Panc1 (cell line): ENCODE measurements around the gene MRPS12. TPM values are rescaled to one million over a fixed set of nuclear protein-coding genes. Genes with fewer than 3 reads are reported as not detected.

ENCODE experiments used
- ATAC-seq: fragments of 200-7000 bp; cut with Tn5 transposase; 2 replicates; pipeline ENCODE4 v1.9.1; 2020; ENCODE audit warnings: mild to moderate bottlenecking, moderate library complexity
- BruUV-seq: library from RNA; stranded (reverse); fragments of 400-500 nt; replicated peaks from 2 replicates; lab custom pipeline; 2021; lab: Mats Ljungman, UMichigan
- CTCF ChIA-PET: fragments of 300-600 bp; sonication (Branson Sonifier 250); formaldehyde crosslinking; loops from one replicate; lab custom pipeline; 2022; ENCODE audit warnings: antibody characterized with exemption; lab: Charles Lee
- POLR2A ChIA-PET: fragments of 300-600 bp; sonication (Branson Sonifier 250); formaldehyde crosslinking; loops from one replicate; lab custom pipeline; 2022; ENCODE audit warnings: antibody characterized with exemption; lab: Charles Lee
- DNase-seq: peaks from one replicate; pipeline ENCODE4 v3.0.0-alpha.2; 2010; ENCODE audit warnings: low read depth, low spot score
- H3K27ac ChIP-seq: 2 replicates; pipeline ENCODE4 v1.5.1; 2011; ENCODE audit warnings: mild to moderate bottlenecking, low read length, inconsistent platforms
- H3K27me3 ChIP-seq: fragments of 200-500 bp; sonication (Bioruptor generic); 2 replicates; pipeline ENCODE4 v1.6.0; 2014; ENCODE audit warnings: low read length, inconsistent platforms; ENCODE audit not compliant: control insufficient read depth, insufficient read depth
- H3K36me3 ChIP-seq: fragments of 200-500 bp; sonication (Bioruptor generic); 2 replicates; pipeline ENCODE4 v1.5.1; 2014; ENCODE audit warnings: inconsistent platforms, mild to moderate bottlenecking, low read length, moderate library complexity; ENCODE audit not compliant: control insufficient read depth, insufficient read depth
- H3K4me1 ChIP-seq: 2 replicates; pipeline ENCODE4 v1.5.1; 2011; ENCODE audit warnings: inconsistent platforms, mild to moderate bottlenecking, low read length, moderate library complexity; ENCODE audit not compliant: control insufficient read depth, insufficient read depth
- H3K4me3 ChIP-seq, 2 experiments: 2 replicates each; pipeline ENCODE4 v1.5.1; 2011 to 2012; ENCODE audit warnings: low read depth in 2 of 2, low read length in 2 of 2, mild to moderate bottlenecking in 2 of 2, inconsistent platforms in 1 of 2, moderate library complexity in 1 of 2
- H3K9me3 ChIP-seq: fragments of 200-500 bp; sonication (Bioruptor generic); 2 replicates; pipeline ENCODE4 v1.5.1; 2014; ENCODE audit warnings: low read depth, mild to moderate bottlenecking, inconsistent platforms, low read length, moderate library complexity; ENCODE audit not compliant: control insufficient read depth, insufficient read depth
- POLR2AphosphoS5 ChIP-seq: IDR thresholded peaks from 2 replicates; pipeline ENCODE4 v1.6.1; 2012; ENCODE audit warnings: mild to moderate bottlenecking, low read depth, low read length, moderate library complexity
- SIN3A ChIP-seq: IDR thresholded peaks from 2 replicates; pipeline ENCODE4 v1.6.1; 2012; ENCODE audit warnings: low read depth, mild to moderate bottlenecking, low read length, moderate library complexity, borderline replicate concordance; ENCODE audit not compliant: insufficient read depth
- TCF7L2 ChIP-seq: IDR thresholded peaks from 2 replicates; pipeline ENCODE4 v1.6.1; 2011; ENCODE audit warnings: mild to moderate bottlenecking, low read depth, low read length, inconsistent platforms
- in situ Hi-C: cut with HindIII; loops from 2 replicates; pipeline ENCODE4 v1.10.0; 2016; ENCODE audit warnings: low sequenced_read_pairs, low pct_unique_long_range_greater_than_20kb
- intact Hi-C: fragments of 100-400 bp; cut with micrococcal nuclease; formaldehyde crosslinking; loops from one replicate; pipeline ENCODE4 v1.10.0; 2022; ENCODE audit not compliant: unreplicated experiment
- total RNA-seq: library from RNA; stranded (reverse); gene quantifications from one replicate; pipeline ENCODE4 v1.2.1, GENCODE V29; 2021; ENCODE audit not compliant: unreplicated experiment
- TF ChIP-seq, protein P1 (sequence below), 2 experiments: IDR thresholded peaks; 2 replicates each; pipeline ENCODE4 v1.6.1; 2011 to 2012; ENCODE audit warnings: low read depth in 2 of 2, control low read depth in 1 of 2, low read length in 1 of 2, mild to moderate bottlenecking in 1 of 2, moderate library complexity in 1 of 2; ENCODE audit not compliant: insufficient read depth in 1 of 2
- TF ChIP-seq, protein P2 (sequence below): fragments of 450-650 bp; IDR thresholded peaks from 2 replicates; pipeline ENCODE4 v1.5.1; 2017; ENCODE audit warnings: mild to moderate bottlenecking

MRPS12 gene
- total RNA-seq, 1 experiment from 2014 or later = 511 TPM

DNA sequence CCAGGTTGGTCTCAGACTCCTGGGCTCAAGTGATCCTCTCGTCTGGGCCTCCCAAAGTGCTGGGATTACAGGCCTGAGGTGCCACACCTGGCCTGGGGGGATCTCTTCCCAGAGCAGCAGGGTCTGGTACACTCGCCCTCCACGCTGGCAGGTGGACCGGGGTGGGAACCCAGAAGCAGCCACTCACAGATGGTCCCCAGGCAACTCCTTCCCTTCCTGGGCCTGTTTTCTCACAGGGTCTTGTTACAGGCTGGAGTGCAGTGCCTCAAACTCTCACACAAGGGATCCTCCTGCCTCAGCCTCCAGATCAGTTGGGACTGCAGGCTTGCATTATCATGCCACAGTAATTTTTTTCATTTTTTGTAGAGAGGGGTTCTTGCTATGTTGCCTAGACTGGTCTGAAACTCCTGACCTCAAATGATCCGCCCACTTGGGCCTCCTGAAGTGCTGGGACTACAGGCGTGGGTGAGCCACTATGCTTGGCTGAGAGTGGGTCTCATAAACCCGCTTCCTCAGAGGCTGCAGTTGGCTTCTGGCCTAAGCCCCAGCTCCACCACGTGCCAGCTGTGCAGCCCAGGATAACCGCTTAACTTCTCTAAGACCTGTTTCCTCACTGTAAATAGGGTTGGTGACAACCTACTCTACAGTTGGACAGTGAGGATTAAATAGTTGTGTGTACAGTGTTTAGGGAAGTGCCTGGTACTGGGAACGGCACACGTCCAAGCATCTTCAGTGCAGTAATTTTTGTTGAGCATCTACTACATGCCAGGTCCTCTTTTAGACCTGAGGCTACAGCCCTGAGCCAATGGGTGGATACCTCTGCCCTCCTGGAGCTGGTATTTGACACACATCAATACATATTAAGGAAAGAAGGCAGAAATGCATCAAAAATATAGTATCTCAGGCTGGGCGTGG lies 17.9 kb upstream of the MRPS12 start:
- intact Hi-C loops = no loop called here
- Histone ChIP-seq H3K36me3 (no peaks in the 10 kb centered on the region), H3K27me3 (no peaks in the 10 kb centered on the region), H3K4me1 (peaks cover 3% of the 10 kb centered on the region), H3K27ac (no peak overlapping the region), H3K4me3 (no peak overlapping the region), H3K9me3 (no peaks in the 10 kb centered on the region)
- in situ Hi-C loops = no loop called here
- DNase-seq (no peak), ATAC-seq (peak; percentile 1; the same call in 1 of the 2 replicates)
- TF ChIP-seq, protein P1, sequence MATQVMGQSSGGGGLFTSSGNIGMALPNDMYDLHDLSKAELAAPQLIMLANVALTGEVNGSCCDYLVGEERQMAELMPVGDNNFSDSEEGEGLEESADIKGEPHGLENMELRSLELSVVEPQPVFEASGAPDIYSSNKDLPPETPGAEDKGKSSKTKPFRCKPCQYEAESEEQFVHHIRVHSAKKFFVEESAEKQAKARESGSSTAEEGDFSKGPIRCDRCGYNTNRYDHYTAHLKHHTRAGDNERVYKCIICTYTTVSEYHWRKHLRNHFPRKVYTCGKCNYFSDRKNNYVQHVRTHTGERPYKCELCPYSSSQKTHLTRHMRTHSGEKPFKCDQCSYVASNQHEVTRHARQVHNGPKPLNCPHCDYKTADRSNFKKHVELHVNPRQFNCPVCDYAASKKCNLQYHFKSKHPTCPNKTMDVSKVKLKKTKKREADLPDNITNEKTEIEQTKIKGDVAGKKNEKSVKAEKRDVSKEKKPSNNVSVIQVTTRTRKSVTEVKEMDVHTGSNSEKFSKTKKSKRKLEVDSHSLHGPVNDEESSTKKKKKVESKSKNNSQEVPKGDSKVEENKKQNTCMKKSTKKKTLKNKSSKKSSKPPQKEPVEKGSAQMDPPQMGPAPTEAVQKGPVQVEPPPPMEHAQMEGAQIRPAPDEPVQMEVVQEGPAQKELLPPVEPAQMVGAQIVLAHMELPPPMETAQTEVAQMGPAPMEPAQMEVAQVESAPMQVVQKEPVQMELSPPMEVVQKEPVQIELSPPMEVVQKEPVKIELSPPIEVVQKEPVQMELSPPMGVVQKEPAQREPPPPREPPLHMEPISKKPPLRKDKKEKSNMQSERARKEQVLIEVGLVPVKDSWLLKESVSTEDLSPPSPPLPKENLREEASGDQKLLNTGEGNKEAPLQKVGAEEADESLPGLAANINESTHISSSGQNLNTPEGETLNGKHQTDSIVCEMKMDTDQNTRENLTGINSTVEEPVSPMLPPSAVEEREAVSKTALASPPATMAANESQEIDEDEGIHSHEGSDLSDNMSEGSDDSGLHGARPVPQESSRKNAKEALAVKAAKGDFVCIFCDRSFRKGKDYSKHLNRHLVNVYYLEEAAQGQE (IDR thresholded peaks at IDR 0.05; ENCODE audit: insufficient read depth in 1 of 2, low read depth in 2 of 2, low read length in 1 of 2) = 0 out of 4 replicates have a peak, but pooled peaks of 1 of the 2 experiments have one; percentile 13
- no peak for TF ChIP-seq SIN3A
- TF ChIP-seq POLR2AphosphoS5 = no peak
- no peak for TF ChIP-seq TCF7L2
- TF ChIP-seq, protein P2, sequence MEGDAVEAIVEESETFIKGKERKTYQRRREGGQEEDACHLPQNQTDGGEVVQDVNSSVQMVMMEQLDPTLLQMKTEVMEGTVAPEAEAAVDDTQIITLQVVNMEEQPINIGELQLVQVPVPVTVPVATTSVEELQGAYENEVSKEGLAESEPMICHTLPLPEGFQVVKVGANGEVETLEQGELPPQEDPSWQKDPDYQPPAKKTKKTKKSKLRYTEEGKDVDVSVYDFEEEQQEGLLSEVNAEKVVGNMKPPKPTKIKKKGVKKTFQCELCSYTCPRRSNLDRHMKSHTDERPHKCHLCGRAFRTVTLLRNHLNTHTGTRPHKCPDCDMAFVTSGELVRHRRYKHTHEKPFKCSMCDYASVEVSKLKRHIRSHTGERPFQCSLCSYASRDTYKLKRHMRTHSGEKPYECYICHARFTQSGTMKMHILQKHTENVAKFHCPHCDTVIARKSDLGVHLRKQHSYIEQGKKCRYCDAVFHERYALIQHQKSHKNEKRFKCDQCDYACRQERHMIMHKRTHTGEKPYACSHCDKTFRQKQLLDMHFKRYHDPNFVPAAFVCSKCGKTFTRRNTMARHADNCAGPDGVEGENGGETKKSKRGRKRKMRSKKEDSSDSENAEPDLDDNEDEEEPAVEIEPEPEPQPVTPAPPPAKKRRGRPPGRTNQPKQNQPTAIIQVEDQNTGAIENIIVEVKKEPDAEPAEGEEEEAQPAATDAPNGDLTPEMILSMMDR = no peak
- BruUV-seq = no TSS peak
- CTCF ChIA-PET = interaction anchor here (0.6 to 0.7 kb wide), 3 partner anchors 16 to 163 kb away, joined by 4 to 9 read pairs (median 5); no protein-coding TSS in a partner anchor
- POLR2A ChIA-PET = interaction anchor here (0.5 to 0.6 kb wide), 3 partner anchors 16 to 98 kb away, joined by 6 to 9 read pairs (median 8); no protein-coding TSS in a partner anchor

DNA sequence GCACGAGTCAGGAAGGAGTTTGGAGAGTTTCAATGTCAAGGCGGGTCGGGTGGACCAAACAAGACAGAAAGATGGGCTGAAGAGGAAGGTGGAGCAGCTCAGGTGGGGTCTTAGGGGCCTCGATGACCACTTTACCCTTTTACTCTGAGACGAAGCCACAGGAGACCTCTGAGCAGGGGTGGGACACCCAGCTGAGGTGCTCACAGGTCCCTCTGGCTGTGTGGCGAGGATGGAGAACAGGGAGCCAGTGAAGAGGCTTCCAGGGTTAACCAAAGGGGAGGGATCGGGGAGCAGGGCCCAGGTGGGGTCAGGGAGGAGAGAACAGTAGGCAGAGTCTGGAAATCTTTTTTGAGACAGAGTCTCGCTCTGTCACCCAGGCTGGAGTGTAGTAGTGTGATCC lies 16.8 kb upstream of the MRPS12 start:
- no peak overlapping the region for H3K4me3 ChIP-seq
- peaks cover 11% of the 10 kb centered on the region for H3K4me1 ChIP-seq
- ATAC-seq (no peak), DNase-seq (no peak)
- no peaks in the 10 kb centered on the region for H3K27me3 ChIP-seq
- TF ChIP-seq POLR2AphosphoS5 = peak; percentile 73; the same call in 1 of the 2 replicates
- no peak for TF ChIP-seq SIN3A
- H3K36me3 ChIP-seq = no peaks in the 10 kb centered on the region
- CTCF ChIA-PET = interaction anchor here (1.3 kb wide), 1 partner anchor 17 kb away, joined by 3 read pairs; the partner anchor contains the start of genes MRPS12 and SARS2
- no TSS peak for BruUV-seq
- in situ Hi-C loops (no loop called here), intact Hi-C loops (no loop called here)
- H3K9me3 ChIP-seq = no peaks in the 10 kb centered on the region
- H3K27ac ChIP-seq = no peak overlapping the region
- POLR2A ChIA-PET = interaction anchor here (0.6 to 1.5 kb wide), 5 partner anchors 16 to 223 kb away, joined by 3 to 11 read pairs (median 6); partner anchors contain the start of genes MRPS12 and SARS2
